Stimulated activated naive CD4-positive, alpha-beta T cell treated with Interleukin-2 at 50 U/mL for 16 hours (primary cell): ENCODE data around the gene S100A2.
"Not testable (repeated sequence)": the region's sequence is repeated elsewhere in the genome, so short reads cannot be mapped to it uniquely, and the experiment has no call there.

Source experiments
- DNase-seq: peaks from one replicate; lab custom pipeline; 2025; lab: John Stamatoyannopoulos, UW

S100A2 gene

GRCh38 chr1:153563991-153564390 is 1.7 kb downstream of the S100A2 start:
- DNase-seq: no peak

GRCh38 chr1:153563483-153563901 is 2.2 kb downstream of the S100A2 start:
- no peak for DNase-seq

- not testable (repeated sequence) for DNase-seq
Measured at GRCh38 chr1:153562021-153562420, 3.6 kb downstream of the S100A2 start.

- no peak for DNase-seq
Measured at GRCh38 chr1:153561466-153561985, 4.1 kb downstream of the S100A2 start.

GRCh38 chr1:153560771-153561465 is 4.7 kb downstream of the S100A2 start:
- no peak for DNase-seq

- no peak for DNase-seq
Measured at GRCh38 chr1:153560241-153560640, 5.4 kb downstream of the S100A2 start.

GRCh38 chr1:153557877-153558276 is 7.8 kb downstream of the S100A2 start:
- DNase-seq: no peak

- no peak for DNase-seq
Measured at GRCh38 chr1:153556348-153556747, 9.3 kb downstream of the S100A2 start.

GRCh38 chr1:153553830-153554541 is 11.7 kb downstream of the S100A2 start:
- no peak for DNase-seq

GRCh38 chr1:153553096-153553495 is 12.5 kb downstream of the S100A2 start:
- no peak for DNase-seq

GRCh38 chr1:153552335-153552734 is 13.3 kb downstream of the S100A2 start:
- DNase-seq: no peak

- DNase-seq: no peak
Measured at GRCh38 chr1:153550827-153551500, 14.7 kb downstream of the S100A2 start.

GRCh38 chr1:153550398-153550758 is 15.3 kb downstream of the S100A2 start:
- no peak for DNase-seq

GRCh38 chr1:153549741-153550397 is 15.8 kb downstream of the S100A2 start:
- no peak for DNase-seq

- no peak for DNase-seq
Measured at GRCh38 chr1:153548722-153549688, 16.6 kb downstream of the S100A2 start, which contains the start of gene S100A3. S100A3 (minus strand) TSS chr1:153549258; CDS start chr1:153548485, 773 bp downstream.

GRCh38 chr1:153547560-153548551 is 17.8 kb downstream of the S100A2 start:
- DNase-seq: no peak

- no peak for DNase-seq
Measured at GRCh38 chr1:153546796-153547559, 18.7 kb downstream of the S100A2 start.

GRCh38 chr1:153546371-153546770 is 19.3 kb downstream of the S100A2 start:
- no peak for DNase-seq
